ENCODE measurements around the gene SLC9C2. TPM values are rescaled to one million over a fixed set of nuclear protein-coding genes. Genes with fewer than 3 reads are reported as not detected.
"Not testable (repeated sequence)": the region's sequence is repeated elsewhere in the genome, so short reads cannot be mapped to it uniquely, and the experiment has no call there.

SLC9C2 gene
- polyA plus RNA-seq, 1 donor from 2014 or later, result 0.31 TPM

- not testable (repeated sequence) for H3K36me3 ChIP-seq (ENCODE audit: insufficient read depth, low read length); H3K27me3 ChIP-seq (ENCODE audit: insufficient read depth, low read depth, low read length); H3F3A ChIP-seq (ENCODE audit: insufficient read depth, low read length, poor library complexity, severe bottlenecking); H2AFZ ChIP-seq (ENCODE audit: low read depth, low read length); H3K9me2 ChIP-seq (ENCODE audit: insufficient read depth, low read length); H3K9ac ChIP-seq (ENCODE audit: low read length); H3K27ac ChIP-seq (ENCODE audit: low read length); H3K4me2 ChIP-seq (ENCODE audit: low read length); H3K9me3 ChIP-seq (ENCODE audit: low read length); H3K4me3 ChIP-seq (ENCODE audit: low read length); H4K20me1 ChIP-seq (ENCODE audit: insufficient read depth)
- H3K79me2 ChIP-seq (replicated peaks; ENCODE audit: insufficient read depth, low read length), result peaks cover 18% of the 10 kb centered on the region
Measured at GRCh38 chr1:173474780-173475421, 128.0 kb downstream of the SLC9C2 start.

GRCh38 chr1:173474097-173474779 is 128.6 kb downstream of the SLC9C2 start:
- Histone ChIP-seq H3K9me2 (ENCODE audit: insufficient read depth, low read length) (no peaks in the 10 kb centered on the region), H2AFZ (ENCODE audit: low read depth, low read length) (no peak overlapping the region), H4K20me1 (ENCODE audit: insufficient read depth) (no peaks in the 10 kb centered on the region), H3K9ac (ENCODE audit: low read length) (no peak overlapping the region), H3K9me3 (ENCODE audit: low read length) (no peaks in the 10 kb centered on the region), H3K27me3 (ENCODE audit: insufficient read depth, low read depth, low read length) (no peaks in the 10 kb centered on the region), H3K27ac (ENCODE audit: low read length) (no peak overlapping the region), H3K4me3 (ENCODE audit: low read length) (no peak overlapping the region), H3F3A (ENCODE audit: insufficient read depth, low read length, poor library complexity, severe bottlenecking) (no peaks in the 10 kb centered on the region), H3K36me3 (ENCODE audit: insufficient read depth, low read length) (no peaks in the 10 kb centered on the region), H3K4me2 (ENCODE audit: low read length) (no peak overlapping the region), H3K79me2 (replicated peaks; ENCODE audit: insufficient read depth, low read length) (peaks cover 15% of the 10 kb centered on the region)
- TF ChIP-seq CTCF (IDR thresholded peaks at IDR 0.05; ENCODE audit: poor library complexity, severe bottlenecking) (no peak), MXI1 (conservative IDR thresholded peaks at IDR 0.05; ENCODE audit: poor library complexity, severe bottlenecking) (no peak), TAF1 (IDR thresholded peaks at IDR 0.05; ENCODE audit: low read depth) (no peak), POLR2AphosphoS5 (IDR thresholded peaks at IDR 0.05) (no peak), EZH2 (IDR thresholded peaks at IDR 0.05; ENCODE audit: borderline replicate concordance, insufficient read depth, low read length, poor library complexity, severe bottlenecking) (no peak), RAD21 (conservative IDR thresholded peaks at IDR 0.05) (no peak), EP300 (conservative IDR thresholded peaks at IDR 0.05; ENCODE audit: poor library complexity, severe bottlenecking) (no peak), REST (IDR thresholded peaks at IDR 0.05; ENCODE audit: borderline replicate concordance) (no peak), SMC3 (conservative IDR thresholded peaks at IDR 0.05; ENCODE audit: poor library complexity) (no peak)

Measured in neural cell (in vitro differentiated cells).